Globus pallidus (tissue), 1 donor: ENCODE measurements around the gene KRTAP6-2.

Experiments
- DNase-seq: peaks from one replicate; pipeline ENCODE4 v3.0.0-alpha.2; 2015; ENCODE audit warnings: low spot score

The KRTAP6-2 gene

DNA sequence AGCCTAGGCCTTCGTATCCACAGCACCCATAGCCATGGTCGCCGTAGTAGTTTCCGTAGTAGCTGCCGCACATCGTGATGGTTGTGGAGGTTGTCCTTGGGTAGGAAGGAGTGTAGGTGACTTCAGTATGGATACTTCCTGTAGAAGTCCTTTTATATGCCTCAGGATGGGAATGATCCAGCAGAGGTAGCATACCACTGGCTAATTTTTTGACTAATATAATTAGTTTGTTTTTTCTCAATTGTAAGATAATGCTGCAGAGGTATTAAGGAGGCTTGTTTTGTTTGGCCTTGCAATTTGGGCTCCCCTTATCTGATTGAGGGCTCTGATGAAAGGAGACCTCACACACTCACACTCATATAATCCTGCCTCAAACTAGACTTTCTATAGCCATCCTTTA, at the start of gene KRTAP6-2:
Gene KRTAP6-2 (minus strand): TSS at position 101 of the 400 bp plus-strand sequence. CDS start 28 bp downstream, at position 73.
- DNase-seq, result no peak

GRCh38 chr21:30646904-30647414, 48.3 kb upstream of the KRTAP6-2 start:
- DNase-seq, result no peak

- DNase-seq, result no peak
Measured at GRCh38 chr21:30642564-30642963, 43.9 kb upstream of the KRTAP6-2 start, which contains the start of gene KRTAP20-3. Gene KRTAP20-3 (plus strand): TSS chr21:30642864.

- DNase-seq, result no peak
Measured at GRCh38 chr21:30638686-30639085, 40.0 kb upstream of the KRTAP6-2 start.

DNA sequence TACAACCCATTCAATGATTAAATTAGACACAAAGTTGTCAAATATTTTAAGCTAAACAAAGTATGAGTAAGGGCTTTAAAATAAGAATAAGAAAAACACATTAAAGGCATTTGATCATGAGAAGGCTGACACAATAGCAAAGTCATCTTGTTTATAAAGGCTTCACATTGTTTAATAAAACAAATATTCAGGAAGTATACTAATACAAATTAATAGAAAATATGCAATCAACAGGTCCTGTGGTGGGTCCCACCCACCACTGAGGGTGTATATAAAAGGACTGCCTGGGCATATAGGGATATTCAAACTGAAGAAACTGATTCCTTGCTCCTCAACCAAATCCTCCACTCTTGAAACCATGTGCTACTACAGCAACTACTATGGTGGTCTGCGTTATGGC, 36.2 kb upstream of the KRTAP6-2 start, which contains the start of gene KRTAP20-2:
Gene KRTAP20-2 (plus strand): TSS at position 301 of the 400 bp plus-strand sequence. CDS start 58 bp downstream, at position 359.
- DNase-seq, result no peak

- no peak for DNase-seq
Measured at GRCh38 chr21:30629200-30629599, 30.5 kb upstream of the KRTAP6-2 start.

- no peak for DNase-seq
Measured at GRCh38 chr21:30628109-30628508, 29.4 kb upstream of the KRTAP6-2 start.

DNA sequence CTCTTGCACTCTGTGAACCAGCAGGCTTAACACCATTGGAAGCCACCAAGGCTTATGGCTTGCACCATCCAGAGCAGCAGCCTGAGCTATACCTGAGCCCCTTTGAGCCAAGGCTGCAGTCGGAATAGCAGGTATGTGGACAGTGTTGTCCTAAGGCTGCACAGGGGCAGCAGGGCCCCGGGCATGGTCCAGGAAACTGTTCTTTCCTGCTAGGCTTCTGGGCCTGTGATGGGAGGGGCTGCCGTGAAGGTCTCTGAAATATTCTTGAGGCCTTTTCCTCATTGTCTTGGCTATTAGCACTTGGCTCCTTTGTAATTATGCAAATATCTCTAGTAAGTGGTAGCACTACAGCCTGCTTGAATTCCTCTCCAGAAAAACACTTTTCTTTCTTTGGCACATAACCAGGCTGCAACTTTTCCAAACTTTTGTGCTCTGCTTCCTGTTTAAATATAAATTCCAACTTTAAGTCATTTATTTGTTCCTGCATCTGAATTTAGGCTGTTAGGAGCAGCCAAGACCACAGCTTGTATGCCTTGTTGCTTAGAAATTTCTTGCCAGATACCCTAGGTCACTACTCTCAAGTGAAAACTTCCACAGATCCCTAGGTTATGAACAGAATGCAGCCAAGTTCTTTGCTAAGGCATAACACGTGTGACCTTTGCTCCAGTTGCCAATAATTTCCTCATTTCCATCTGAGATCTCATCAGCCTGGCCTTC, 26.9 kb upstream of the KRTAP6-2 start:
- DNase-seq, result no peak

DNA sequence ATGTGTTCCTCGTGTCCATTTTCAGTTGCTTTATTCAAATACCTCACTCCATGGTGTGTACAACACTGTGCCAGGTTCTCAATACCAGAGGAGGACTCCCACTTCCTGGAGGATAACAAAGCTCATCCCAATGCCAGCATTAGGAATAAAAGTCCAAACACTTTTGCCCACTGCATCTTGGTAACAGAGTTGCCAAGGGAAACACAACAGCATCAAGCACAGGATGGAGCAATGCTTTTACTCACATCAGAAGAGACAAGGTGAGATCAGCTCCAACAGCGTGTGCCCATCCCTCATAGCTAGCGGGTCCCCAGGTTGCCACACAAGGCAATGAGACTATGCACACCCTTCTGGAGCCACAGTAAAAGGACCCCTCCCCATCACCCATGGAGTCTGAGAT, 24.7 kb upstream of the KRTAP6-2 start:
- no peak for DNase-seq

DNA sequence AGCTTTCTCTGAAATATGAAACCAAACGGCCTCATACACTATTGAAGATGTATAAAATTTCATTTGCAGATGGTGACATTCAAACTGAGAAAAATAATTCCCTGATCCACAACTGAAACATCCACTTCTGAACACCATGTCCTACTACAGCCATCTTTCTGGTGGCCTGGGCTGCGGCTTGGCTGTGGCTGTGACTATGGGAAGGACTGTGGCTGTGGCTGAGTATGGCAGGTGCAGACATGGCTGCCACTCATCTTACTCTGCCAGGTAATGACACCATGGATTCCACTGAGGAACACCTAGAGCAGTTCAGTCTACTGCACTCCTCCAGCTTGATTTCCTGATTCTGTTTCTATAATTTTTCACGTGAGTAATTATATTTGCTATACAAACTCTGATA, 21.8 kb upstream of the KRTAP6-2 start, which contains the start of gene KRTAP20-4:
Gene KRTAP20-4 (plus strand): TSS at position 106 of the 400 bp plus-strand sequence.
- DNase-seq, result no peak

GRCh38 chr21:30620080-30620479, 21.4 kb upstream of the KRTAP6-2 start:
- no peak for DNase-seq

DNA sequence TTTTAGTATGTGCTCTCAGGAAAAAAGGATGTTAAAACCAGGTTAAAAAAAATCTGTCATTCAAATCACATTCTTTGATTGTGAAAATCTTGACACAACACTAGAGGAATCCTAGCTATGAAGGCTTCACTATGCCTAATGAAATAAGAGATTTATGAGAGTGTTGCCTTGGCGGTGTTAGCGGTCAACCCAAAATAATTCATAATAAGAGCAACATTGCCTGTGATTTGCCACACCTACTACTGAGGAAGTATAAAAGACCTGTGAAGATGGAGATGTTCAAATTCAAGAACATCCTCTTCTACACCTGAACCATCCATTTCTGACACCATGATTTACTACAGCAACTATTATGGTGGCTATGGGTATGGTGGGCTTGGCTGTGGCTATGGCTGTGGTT, 17.4 kb upstream of the KRTAP6-2 start, which contains the start of gene KRTAP20-1:
Gene KRTAP20-1 (plus strand): TSS at position 301 of the 400 bp plus-strand sequence. CDS start 30 bp downstream, at position 331.
- no peak for DNase-seq

- no peak for DNase-seq
Measured at GRCh38 chr21:30615199-30615598, 16.5 kb upstream of the KRTAP6-2 start.

DNA sequence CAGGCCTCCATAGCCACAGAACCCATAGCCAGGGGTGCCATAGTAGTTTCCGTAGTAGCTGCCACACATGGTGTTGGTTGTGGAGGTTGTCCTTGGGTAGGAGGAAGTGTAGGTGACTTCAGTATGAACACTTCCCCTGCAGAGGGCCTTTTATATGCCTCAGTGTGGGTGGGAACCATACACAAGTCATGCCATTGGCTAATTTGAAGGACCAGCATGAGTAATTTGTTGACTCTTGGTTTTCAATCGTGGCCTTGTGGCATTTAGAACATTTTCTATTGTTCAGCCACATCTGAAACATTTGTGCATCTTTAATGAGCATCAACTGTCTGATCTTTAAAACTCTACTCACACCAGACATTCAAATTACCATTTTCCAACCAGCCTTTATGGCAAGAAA, 15.1 kb upstream of the KRTAP6-2 start, which contains the start of gene KRTAP6-1:
Gene KRTAP6-1 (minus strand): TSS at position 95 of the 400 bp plus-strand sequence. CDS start 26 bp downstream, at position 69.
- DNase-seq, result no peak

GRCh38 chr21:30612132-30612531, 13.4 kb upstream of the KRTAP6-2 start:
- no peak for DNase-seq

GRCh38 chr21:30605968-30606367, 7.3 kb upstream of the KRTAP6-2 start:
- no peak for DNase-seq

- DNase-seq, result no peak
Measured at GRCh38 chr21:30600787-30601186, 2.1 kb upstream of the KRTAP6-2 start, which contains the start of gene KRTAP22-1. Gene KRTAP22-1 (plus strand): TSS chr21:30601087.

- DNase-seq, result no peak
Measured at GRCh38 chr21:30592140-30592539, 6.6 kb downstream of the KRTAP6-2 start, which contains the start of gene KRTAP6-3. Gene KRTAP6-3 (plus strand): TSS chr21:30592440. CDS start chr21:30592446, 6 bp downstream.

GRCh38 chr21:30590297-30590696, 8.4 kb downstream of the KRTAP6-2 start, which contains the start of gene KRTAP22-2:
Gene KRTAP22-2 (minus strand): TSS chr21:30590397.
- DNase-seq, result no peak

GRCh38 chr21:30582870-30583269, 15.8 kb downstream of the KRTAP6-2 start:
- DNase-seq, result no peak

- no peak for DNase-seq
Measured at GRCh38 chr21:30580132-30580531, 18.6 kb downstream of the KRTAP6-2 start.

DNA sequence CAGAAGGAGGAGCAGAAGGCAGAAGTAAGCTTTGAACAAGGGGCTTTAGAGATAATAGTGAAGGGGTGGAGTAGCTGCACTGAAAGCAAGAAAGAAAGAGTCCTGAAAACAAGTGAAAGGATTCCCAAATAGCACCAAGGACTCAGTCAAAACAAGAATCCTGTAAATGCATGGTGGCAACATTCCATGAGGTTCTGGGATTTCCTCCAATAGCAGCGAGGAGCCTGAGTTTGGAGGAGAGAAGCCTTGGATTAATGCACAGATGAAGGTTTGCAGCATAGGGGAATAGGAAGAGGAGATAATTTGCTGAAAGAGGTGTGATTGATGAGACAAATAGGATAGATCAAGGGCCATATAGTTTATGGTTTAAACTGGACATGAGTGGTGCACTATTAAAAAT, 19.4 kb downstream of the KRTAP6-2 start:
- no peak for DNase-seq

DNA sequence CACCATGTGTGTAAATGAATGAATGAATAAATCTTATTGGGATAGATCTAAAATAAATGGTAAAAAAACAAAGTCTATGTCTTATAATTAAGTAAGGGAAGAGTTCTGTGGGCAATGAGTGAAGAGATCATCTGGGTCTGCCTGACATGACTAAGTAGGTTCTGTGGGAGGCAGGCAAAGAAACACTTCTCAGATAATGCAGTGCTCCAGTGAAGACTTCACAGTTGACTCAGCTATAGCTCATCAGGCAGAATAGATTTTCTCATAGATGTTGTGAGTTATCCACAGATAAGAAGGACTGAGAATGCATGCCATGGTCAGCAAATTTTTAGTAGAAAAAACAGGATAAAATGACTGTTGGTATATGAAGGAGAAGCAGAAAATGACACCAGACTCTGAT, 20.9 kb downstream of the KRTAP6-2 start:
- DNase-seq, result no peak
